IPS-20b (cell line): ENCODE results near the gene MAPK11.
A peak's percentile ranks its signal among the peaks of the same experiment; 100 is the strongest.

Experiments used
- H3K27ac ChIP-seq: one replicate; pipeline ENCODE4 v1.5.1; 2013; ENCODE audit warnings: low read length
- H3K27me3 ChIP-seq: 2 replicates; pipeline ENCODE4 v1.6.1; 2013; ENCODE audit warnings: mild to moderate bottlenecking, low read length, inconsistent platforms; ENCODE audit not compliant: insufficient read depth
- H3K36me3 ChIP-seq: 2 replicates; pipeline ENCODE4 v1.6.1; 2013; ENCODE audit warnings: low read depth, mild to moderate bottlenecking, inconsistent platforms, low read length, moderate library complexity; ENCODE audit not compliant: insufficient read depth
- H3K4me1 ChIP-seq: 2 replicates; pipeline ENCODE4 v1.6.1; 2013; ENCODE audit warnings: mild to moderate bottlenecking, control low read depth, inconsistent platforms, low read length, moderate library complexity; ENCODE audit not compliant: insufficient read depth
- H3K4me3 ChIP-seq: 2 replicates; pipeline ENCODE4 v1.5.1; 2013; ENCODE audit warnings: mild to moderate bottlenecking, low read length, inconsistent platforms
- H3K9ac ChIP-seq: 2 replicates; pipeline ENCODE4 v1.6.1; 2013; ENCODE audit warnings: low read depth, mild to moderate bottlenecking, inconsistent platforms, low read length, moderate library complexity
- H3K9me3 ChIP-seq: 2 replicates; pipeline ENCODE4 v1.6.1; 2013; ENCODE audit warnings: mild to moderate bottlenecking, low read depth, low read length, inconsistent platforms; ENCODE audit not compliant: insufficient read depth

Gene MAPK11

GRCh38 chr22:50246242-50247175 lies 23.7 kb downstream of the MAPK11 start:
- Histone ChIP-seq H3K27ac (no peak overlapping the region), H3K4me3 (no peak overlapping the region), H3K9me3 (no peaks in the 10 kb centered on the region), H3K36me3 (peaks cover 9% of the 10 kb centered on the region; the same call in 1 of the 2 replicates), H3K9ac (no peak overlapping the region), H3K27me3 (no peaks in the 10 kb centered on the region), H3K4me1 (no peaks in the 10 kb centered on the region; the same call in 1 of the 2 replicates)

GRCh38 chr22:50245214-50246072 lies 24.7 kb downstream of the MAPK11 start:
- Histone ChIP-seq H3K27me3 (no peaks in the 10 kb centered on the region), H3K9ac (peak overlapping the region; percentile 90; the same call in 1 of the 2 replicates), H3K27ac (peak overlapping the region; percentile 55), H3K9me3 (no peaks in the 10 kb centered on the region), H3K4me3 (peak overlapping the region; percentile 93), H3K4me1 (no peaks in the 10 kb centered on the region; the same call in 1 of the 2 replicates), H3K36me3 (peaks cover 11% of the 10 kb centered on the region; the same call in 1 of the 2 replicates)

- no peaks in the 10 kb centered on the region for H3K27me3 ChIP-seq
- peaks cover 19% of the 10 kb centered on the region; the same call in 1 of the 2 replicates for H3K36me3 ChIP-seq
- peak within 1 kb of the TSS; percentile 55 for H3K27ac ChIP-seq
- no peaks in the 10 kb centered on the region; the same call in 1 of the 2 replicates for H3K4me1 ChIP-seq
- peak within 1 kb of the TSS; percentile 90 for H3K9ac ChIP-seq
- H3K4me3 ChIP-seq, result peak within 1 kb of the TSS; percentile 93
- H3K9me3 ChIP-seq, result no peaks in the 10 kb centered on the region
Observed at GRCh38 chr22:50244420-50245213, 25.6 kb downstream of the MAPK11 start, which contains the start of gene TUBGCP6. Gene TUBGCP6 (minus strand): TSS chr22:50245023. CDS start chr22:50244459, 564 bp downstream.

- H3K36me3 ChIP-seq, result peaks cover 22% of the 10 kb centered on the region; the same call in 1 of the 2 replicates
Observed at GRCh38 chr22:50243685-50244419, 26.3 kb downstream of the MAPK11 start.

GRCh38 chr22:50242406-50242949 lies 27.7 kb downstream of the MAPK11 start:
- Histone ChIP-seq H3K27ac (no peak overlapping the region), H3K27me3 (no peaks in the 10 kb centered on the region), H3K4me1 (no peaks in the 10 kb centered on the region), H3K4me3 (peak overlapping the region; percentile 40; the same call in 1 of the 2 replicates), H3K9ac (no peak overlapping the region), H3K36me3 (peaks cover 22% of the 10 kb centered on the region; the same call in 1 of the 2 replicates), H3K9me3 (no peaks in the 10 kb centered on the region)

More at GRCh38 chr22:50243685-50244419, 26.3 kb downstream of the MAPK11 start:
- Histone ChIP-seq H3K9ac (peak overlapping the region; percentile 90; the same call in 1 of the 2 replicates), H3K9me3 (no peaks in the 10 kb centered on the region), H3K4me3 (peak overlapping the region; percentile 93), H3K4me1 (no peaks in the 10 kb centered on the region; the same call in 1 of the 2 replicates), H3K27ac (no peak overlapping the region), H3K27me3 (no peaks in the 10 kb centered on the region)

GRCh38 chr22:50238755-50239154 lies 31.4 kb downstream of the MAPK11 start:
- Histone ChIP-seq H3K36me3 (peaks cover 12% of the 10 kb centered on the region; the same call in 1 of the 2 replicates), H3K27ac (no peak overlapping the region), H3K9me3 (no peaks in the 10 kb centered on the region)

GRCh38 chr22:50236731-50237409 lies 33.3 kb downstream of the MAPK11 start:
- Histone ChIP-seq H3K27me3 (no peaks in the 10 kb centered on the region), H3K36me3 (peaks cover 20% of the 10 kb centered on the region; the same call in 1 of the 2 replicates), H3K4me1 (no peaks in the 10 kb centered on the region), H3K9ac (no peak overlapping the region), H3K27ac (no peak overlapping the region), H3K4me3 (no peak overlapping the region), H3K9me3 (no peaks in the 10 kb centered on the region)

More at GRCh38 chr22:50238755-50239154, 31.4 kb downstream of the MAPK11 start:
- Histone ChIP-seq H3K9ac (no peak overlapping the region), H3K27me3 (no peaks in the 10 kb centered on the region), H3K4me1 (no peaks in the 10 kb centered on the region), H3K4me3 (no peak overlapping the region)

- H3K27ac ChIP-seq, result no peak overlapping the region
- H3K4me1 ChIP-seq, result no peaks in the 10 kb centered on the region
- no peak overlapping the region for H3K4me3 ChIP-seq
- no peak overlapping the region for H3K9ac ChIP-seq
- H3K27me3 ChIP-seq, result no peaks in the 10 kb centered on the region
- no peaks in the 10 kb centered on the region for H3K9me3 ChIP-seq
- 0 out of 2 replicates have a peak, but pooled peaks cover 8% of the 10 kb centered on the region for H3K36me3 ChIP-seq
Observed at GRCh38 chr22:50233223-50233622, 37.0 kb downstream of the MAPK11 start.

GRCh38 chr22:50232481-50233151 lies 37.6 kb downstream of the MAPK11 start:
- H3K4me3 ChIP-seq, result no peak overlapping the region

More at GRCh38 chr22:50232481-50233151, 37.6 kb downstream of the MAPK11 start:
- no peak overlapping the region for H3K9ac ChIP-seq
- no peaks in the 10 kb centered on the region for H3K27me3 ChIP-seq
- H3K4me1 ChIP-seq, result no peaks in the 10 kb centered on the region
- no peaks in the 10 kb centered on the region for H3K9me3 ChIP-seq
- 0 out of 2 replicates have a peak, but pooled peaks cover 8% of the 10 kb centered on the region for H3K36me3 ChIP-seq
- H3K27ac ChIP-seq, result no peak overlapping the region
